GM21717 (cell line): ENCODE measurements around the gene KIF3C.
"Not testable (repeated sequence)": the region's sequence is repeated elsewhere in the genome, so short reads cannot be mapped to it uniquely, and the experiment has no call there.

Experiments
- ATAC-seq: cut with Tn5 transposase; IDR thresholded peaks from one replicate; pipeline ENCODE4 v1.9.1; 2021; ENCODE audit warnings: mild to moderate bottlenecking, moderate library complexity; ENCODE audit not compliant: unreplicated experiment

The KIF3C gene

DNA sequence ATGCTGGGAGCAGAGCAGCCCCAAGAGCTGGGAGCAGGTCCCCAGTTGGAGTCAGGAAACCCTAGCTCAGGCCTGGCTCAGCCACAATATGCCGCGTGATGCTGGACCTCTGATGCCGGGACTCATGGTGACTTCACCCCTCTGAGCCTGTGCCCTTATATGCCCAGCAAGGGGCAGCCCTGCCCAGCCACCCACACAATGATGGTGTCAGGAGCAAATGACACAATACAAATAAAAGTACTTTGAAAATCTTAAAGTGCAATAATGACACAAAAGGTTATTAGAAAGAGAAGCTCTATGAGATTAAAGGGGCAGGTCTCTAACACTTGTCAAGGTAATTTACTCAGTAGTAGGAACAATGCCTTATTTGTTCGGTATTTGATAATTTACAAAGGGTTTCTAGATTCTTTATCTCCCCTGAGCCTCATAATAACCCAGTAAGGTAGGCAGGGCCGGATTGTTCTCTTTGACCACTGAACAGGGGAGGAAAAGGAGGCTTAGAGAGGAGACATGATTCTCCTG, 18.3 kb upstream of the KIF3C start:
- no peak for ATAC-seq

DNA sequence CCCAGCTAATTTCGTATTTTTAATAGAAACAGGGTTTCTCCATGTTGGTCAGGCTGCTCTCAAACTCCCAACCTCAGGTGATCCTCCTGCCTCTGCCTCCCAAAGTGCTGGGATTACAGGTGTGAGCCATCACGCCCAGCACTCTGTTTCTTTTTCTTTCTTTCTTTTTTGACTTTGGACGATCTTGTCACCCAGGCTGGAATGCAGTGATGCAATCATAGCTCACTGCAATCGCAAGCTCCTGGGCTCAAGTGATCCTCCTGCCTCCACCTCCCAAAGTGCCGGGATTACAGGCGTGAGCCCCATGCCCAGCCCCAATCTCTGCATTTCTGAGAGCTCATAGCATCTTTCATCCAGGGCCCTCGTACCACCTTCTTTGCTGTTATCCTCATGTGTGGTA, 17.1 kb upstream of the KIF3C start:
- not testable (repeated sequence) for ATAC-seq

DNA sequence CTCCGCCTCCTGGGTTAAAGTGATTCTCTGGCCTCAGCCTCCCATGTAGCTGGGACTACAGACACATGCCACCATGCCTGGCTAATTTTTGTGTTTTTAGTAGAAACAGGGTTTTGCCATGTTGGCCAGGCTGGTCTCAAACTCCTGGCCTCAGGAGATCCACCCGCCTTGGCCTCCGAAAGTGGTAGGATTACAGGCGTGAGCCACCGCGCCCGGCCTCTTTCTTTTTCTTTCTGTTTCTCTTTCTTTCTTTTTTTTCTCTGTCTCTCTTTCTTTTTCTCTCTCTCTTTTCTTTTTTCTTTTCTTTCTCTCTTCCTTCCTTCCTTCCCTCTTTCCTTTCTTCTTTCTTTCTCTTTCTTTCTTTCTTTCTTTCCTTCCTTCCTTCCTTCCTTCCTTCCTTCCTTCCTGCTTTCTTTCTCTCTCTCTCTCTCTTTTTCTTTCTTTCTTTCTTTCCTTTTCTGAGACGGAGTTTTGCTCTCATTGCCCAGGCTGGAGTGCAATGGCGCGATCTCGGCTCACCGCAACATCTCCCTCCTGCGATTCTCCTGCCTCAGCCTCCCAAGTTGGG, 16.6 kb upstream of the KIF3C start:
- ATAC-seq, result not testable (repeated sequence)

DNA sequence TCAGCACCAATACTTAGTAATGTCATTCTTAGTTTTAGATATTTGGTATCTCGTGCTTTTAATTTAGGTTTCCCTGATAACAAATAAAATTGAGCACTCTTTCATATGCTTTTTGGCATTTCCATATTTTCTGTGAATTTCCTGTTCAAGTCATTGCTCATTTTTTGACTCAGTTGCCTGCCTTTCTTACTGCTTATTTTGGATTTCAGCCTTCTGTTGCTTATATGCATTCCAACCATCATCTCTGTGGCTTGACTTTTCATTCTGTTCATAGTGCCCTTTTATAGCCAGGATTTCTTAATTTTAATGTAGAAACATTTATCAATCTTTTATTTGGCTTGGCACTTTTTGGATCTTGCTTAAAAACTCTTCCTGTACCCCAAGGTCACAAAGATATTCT, 14.5 kb upstream of the KIF3C start:
- no peak for ATAC-seq

DNA sequence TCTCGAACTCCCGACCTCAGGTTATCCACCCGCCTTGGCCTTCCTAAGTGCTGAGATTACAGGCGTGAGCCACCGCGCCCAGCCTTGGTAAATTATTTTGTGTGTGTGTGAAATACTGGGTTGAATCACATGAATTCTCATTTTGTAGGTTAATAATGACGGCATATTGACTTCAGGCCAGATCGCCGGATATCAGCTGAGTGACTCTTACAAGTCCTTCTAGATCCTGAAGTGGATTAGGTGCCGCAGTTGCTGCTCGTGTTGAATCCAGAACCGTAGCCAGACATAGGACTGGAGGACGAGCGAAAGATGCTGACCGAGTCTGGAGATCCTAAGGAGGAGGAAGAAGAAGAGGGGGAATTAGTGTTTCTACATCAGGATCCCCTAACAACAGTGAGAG, 12.2 kb upstream of the KIF3C start:
- no peak for ATAC-seq

DNA sequence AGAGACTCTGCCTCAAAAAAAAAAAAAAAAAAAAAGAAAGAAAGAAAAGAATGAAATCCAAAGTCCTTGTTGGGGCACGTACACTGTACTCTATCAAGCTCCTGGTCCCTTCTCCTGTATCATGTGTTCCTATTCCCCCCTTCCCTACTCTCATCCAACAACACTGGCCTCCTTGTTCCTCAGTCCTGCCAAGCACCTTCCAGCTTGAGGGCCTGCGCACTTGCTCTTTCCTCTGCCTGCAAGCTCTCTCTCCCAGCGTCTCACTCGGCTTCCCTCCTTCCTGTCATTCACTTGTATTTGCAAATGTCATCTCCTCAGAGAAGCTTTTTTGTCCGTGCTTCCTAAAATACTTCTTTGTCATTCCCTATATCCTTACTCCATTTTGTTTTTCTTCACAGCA, 10.8 kb upstream of the KIF3C start:
- no peak for ATAC-seq

DNA sequence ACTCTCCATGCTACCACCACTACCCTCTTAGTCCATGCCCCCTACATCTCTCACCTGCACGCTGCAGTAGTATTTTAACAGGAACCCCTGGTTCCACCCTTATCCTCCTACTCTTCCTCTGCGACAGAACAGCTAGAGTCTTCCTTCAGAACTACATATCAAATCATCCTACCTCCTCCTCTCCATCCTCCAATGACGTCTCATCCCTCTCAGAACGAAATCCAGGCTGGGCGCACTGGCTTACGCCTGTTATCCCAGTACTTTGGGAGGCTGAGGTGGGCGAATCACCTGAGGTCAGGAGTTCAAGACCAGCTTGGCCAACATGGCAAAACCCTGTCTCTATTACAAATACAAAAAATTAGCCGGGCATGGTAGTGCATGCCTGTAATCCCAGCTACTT, 10.3 kb upstream of the KIF3C start:
- no peak for ATAC-seq

DNA sequence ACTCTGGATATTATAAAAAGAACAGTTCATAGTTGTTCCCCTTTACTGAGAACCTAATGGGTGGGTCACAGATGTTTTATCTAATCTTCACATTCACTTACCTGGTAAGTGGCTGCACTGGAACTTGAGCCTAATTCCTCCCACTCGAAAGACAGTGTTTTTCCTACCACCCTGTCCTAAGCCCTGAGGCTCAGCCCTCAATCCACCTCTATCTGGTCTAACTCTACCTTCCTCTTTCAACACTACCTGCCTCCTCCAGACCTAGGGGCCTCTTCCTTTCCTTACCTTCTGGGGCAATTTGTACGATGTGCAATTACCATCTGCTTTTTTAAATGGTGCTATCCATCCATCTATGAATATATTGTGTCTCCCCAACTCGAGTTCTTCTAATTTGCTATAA, 9.7 kb upstream of the KIF3C start:
- ATAC-seq, result no peak

DNA sequence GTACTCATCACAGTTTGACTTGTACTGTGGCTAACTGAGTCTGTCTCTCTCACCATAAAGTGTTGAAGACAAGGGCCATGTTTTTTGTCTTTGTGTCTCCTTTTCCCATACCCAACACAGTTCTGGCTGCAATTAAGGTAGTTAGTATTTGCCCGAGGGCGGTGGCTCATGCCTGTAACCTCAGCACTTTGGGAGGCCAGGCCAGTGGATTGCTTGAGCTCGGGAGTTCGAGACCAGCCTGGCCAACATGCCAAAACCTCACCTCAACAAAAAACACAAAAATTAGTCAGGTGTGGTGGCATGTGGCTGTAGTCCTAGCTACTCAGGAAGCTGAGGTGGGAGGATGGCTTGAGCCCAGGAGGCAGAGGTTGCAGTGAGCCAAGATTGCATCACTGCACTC, 6.9 kb upstream of the KIF3C start:
- ATAC-seq, result no peak

DNA sequence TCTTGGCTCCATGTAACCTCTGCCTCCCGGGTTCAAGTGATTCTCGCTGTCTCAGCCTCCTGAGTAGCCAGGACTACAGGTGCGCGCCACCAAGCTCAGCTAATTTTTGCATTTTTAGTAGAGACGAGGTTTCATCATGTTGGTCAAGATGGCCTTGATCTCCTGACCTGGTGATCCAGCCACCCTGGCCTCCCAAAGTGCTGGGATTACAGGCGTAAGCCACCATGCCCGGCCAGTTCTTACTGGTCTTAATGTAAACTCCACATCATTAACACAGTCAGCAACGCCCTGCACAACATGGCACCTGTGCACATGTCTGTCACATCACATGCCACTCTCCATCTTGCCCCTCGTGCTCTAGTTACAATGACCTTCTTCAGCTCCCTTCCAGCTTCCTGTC, 5.8 kb upstream of the KIF3C start:
- ATAC-seq, result no peak

DNA sequence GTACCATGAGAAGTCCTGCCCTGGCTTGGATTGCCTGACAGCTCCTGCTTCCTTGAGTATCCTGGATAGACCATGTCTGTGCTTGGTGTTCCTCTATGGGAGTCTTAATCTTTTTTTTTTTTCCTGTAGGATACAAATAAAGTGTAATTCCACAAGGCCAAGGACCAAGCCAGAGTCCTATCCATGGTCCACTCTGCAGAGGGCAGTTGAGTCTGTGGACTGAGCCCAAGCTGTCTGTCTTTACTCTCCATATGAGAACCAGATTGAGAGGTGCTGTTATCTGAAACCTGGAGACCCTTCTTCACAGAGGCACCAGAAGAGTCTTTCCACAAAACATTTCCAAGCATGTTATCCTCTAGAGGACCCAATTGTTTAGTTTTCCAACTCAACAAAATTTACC, 1.4 kb upstream of the KIF3C start:
- ATAC-seq, result no peak

DNA sequence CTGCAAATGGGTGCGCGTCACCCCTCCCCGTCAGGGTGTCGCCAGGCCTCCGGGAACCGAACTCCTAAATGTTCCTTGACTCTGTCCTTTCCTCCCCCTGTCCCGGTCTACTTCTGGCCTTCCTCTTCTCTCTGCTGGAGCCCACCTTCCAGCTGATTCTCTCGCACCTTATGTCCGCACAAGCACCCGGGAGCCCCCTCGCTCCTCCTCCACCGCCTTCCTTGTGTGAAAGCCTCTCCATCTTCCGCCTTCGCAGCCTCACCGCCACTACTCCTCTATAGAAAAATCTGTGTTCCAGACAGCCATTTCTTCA, 627 bp upstream of the KIF3C start:
- no peak for ATAC-seq

DNA sequence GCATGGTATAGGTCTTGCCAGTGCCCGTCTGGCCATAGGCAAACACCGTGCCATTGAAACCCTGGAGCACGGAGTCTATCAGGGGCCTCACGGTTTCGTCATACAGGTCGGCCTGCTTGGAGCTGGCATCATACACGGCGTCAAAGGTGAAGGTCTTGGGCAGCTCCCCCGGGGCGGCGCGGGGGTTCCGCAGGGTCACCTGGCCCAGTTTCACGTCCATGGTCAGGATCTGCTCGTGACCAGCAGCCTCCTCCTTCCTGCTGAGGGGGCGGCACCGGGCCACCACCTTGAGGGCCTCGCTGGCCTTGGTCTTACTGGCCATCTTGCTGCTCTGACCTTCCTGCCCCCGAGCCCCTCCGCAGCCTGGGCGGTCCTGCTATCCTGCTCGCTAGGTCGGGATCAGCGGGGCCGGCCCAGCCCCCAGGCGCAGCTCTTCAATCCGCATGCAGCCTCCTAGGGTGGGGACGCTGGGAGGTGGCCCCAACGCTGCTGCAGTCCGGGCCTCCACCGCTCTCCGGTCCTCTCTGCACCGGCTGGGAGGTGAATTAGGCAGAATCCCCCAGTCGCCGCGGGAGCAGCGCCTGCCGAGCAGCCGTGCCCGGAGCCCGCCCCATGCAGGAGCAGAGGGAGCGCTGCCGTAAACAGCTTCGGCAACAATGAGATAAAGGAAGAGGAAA, 563 bp downstream of the KIF3C start:
- ATAC-seq, result peak; percentile 16

DNA sequence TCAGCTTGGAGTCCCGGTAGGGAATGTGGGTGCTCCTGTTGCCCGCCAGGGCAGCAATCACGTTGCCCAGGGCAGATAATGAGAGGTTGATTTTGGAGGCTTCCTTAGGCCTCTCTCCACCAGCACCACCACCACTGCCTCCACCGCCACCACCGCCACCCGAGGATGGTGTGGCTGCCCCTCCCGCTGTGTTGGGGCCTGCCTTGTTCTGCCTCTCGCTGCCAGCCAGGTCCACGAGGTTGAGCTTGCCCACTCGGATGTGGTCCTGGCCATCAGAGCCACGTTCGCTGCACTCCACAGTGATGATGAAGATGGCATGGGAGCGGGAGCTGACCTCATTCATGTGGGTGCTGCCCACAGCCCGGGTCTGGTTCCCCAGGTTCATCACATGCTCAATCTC, 1.3 kb downstream of the KIF3C start:
- ATAC-seq, result no peak

DNA sequence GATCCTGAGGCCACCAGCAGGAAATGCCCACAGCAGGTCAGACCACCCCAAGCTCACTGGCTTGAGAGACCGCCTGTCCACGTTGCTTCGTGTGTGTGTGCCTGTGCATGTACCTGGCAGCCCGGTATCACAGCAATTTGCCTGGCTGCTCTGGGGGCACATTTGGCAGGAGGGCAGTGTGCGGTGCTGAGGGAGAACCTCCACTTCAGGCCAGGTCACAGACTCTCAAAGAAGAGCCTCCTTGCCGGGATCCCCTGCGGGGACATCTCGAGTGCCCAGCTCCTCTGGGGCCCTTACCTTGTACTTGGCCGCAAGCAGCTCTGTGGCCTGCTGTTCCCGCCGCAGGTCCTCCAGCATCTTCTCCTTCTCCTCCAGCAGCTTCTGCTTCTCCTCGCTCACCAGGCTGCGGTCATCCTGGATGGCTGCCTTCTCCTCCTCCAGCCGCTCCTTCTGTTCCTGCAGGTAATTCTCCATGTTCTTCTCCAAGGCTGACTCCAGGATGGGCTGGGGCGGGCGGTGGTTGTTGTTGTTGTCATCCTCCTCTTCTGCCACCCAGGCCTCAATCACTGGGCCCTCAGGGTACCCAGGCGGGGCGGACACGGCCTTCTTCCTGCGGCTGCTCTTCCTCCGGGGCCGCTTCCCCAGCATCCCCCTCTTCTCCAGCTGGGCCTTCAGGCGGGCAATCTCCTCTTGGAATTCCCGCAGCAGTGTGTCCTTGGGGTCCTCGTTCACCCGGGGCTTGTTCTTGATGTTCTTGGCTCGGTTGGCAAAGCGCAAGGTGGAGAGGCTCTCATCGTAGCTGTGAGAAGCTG, 2.0 kb downstream of the KIF3C start:
- no peak for ATAC-seq

DNA sequence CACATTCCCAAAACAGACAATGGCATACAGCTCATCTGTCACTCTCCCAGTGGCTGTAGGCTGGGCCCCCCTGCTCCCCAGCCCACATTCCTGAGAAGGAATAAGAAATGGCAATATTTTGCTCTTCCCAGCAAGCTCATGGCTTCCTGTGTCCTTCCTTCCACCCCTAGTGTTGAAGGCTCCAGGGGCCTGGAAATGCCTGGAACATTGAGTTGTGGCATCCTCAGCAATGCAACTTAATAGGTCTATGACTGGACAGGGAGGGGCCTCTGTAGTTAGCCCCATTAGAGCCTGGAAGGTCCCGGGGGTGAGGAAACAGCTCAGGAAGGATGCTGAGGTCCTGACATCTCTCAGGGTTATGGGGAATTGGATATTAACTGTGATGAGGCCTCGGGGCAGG, 3.3 kb downstream of the KIF3C start:
- ATAC-seq, result no peak

DNA sequence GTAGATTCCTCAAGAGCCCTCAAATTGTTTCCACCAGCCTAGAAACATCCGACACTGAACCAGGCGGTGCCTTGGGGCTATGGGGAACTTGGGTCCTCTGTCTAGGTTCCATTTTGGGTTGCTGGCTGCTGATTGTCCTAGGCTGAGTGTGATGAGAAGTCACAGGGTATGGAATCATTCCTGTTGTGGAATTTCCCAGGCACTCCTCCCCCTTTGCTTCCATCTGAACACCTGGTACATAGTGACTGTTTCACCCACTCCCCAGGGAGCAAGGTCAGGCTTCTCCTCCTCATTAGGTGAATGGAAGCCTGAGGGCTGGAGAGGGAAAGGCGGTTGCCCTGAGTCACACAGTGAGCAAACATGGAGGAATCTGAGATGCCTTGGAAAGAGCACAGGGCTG, 4.5 kb downstream of the KIF3C start:
- no peak for ATAC-seq

DNA sequence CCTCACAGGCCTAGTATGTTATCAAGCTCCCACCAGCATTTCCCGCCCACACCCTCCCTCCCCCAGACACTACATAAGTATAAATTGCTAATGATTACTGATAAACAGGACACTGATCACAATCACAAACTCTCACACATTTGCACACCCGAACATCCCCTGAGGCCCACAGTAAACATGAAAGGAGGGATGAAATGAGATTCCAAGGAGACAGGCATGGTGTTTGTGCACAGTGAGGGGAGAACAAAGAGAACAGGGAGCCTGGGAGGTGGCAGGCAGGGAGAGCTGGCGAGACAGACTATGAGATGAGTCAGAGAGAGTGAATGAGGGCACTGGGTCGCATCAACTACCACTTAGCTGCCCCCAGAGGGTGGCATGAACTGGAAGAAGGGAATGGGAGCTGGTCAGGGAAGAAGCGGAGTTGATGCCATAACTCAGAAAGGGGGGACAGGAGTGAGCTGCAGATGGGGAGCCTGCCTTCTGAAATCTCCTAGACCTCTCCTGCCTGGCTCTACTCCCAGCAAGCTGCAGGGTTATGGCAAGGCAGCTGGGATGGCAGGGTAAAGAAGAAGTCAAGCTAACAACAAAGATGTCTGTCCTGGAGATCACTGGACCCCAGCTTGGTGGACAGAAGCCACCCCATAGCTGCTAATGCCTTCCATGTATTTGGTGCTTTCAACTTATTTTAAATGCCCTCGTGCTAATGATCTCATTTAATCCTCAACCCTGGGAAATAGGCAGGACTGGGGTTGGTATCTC, 5.1 kb downstream of the KIF3C start:
- ATAC-seq, result no peak

DNA sequence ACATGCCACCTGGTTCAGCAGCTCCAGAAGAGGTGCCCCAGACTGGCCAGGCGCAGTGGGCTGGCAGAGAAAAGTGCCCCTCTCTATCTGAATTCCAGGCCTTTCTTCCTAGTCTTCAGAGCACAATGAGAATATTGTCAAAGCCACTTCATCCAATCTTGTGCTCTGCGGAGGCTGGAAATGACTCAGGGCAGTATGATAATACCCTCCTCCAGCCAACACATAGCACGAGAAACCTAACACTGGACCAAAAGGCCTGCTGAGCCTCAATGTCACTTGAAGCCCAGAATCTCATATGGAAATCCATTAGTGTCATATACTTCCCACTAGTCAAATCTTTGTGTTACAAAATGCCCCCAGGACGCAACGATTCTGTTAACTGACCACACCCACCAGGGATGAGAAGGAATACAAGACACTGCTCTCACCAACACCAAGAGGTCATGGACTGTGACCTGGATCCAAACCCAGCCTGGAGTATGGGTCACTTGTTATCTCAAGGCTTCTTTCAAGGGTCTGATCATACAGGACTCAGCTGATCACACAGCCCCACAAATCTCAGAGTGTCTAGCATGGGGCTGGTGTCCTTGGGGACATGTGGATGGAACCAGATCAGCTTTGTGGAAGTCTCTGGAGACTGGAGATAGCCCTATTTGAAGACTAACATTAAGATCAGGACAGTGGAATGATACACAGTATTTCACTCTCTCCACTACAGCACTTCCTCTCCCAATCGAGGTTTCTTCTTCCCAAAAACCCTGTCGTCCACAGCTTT, 10.1 kb downstream of the KIF3C start:
- ATAC-seq, result no peak

DNA sequence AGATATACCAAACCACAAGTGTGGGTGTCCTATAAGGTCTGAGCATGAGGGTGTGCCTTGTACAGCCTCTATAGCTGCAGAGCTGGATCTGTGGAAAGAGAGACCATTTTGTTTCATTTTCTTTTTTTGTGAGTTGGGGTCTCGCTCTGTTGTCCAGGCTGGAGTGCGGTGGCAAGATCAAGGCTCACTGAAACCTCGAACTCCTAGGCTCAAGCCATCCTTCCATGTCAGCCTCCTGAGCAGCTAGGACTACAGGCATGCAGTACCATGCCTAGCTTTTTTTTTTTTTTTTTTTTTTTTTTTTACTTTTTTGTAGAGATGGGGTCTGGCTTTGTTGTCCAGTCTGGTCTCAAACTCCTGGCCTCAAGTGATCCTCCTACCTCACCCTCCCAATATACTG, 10.7 kb downstream of the KIF3C start:
- ATAC-seq, result no peak
